HepG2 (cell line): Measurements from ENCODE around the gene USP35. TPM values are rescaled to one million over a fixed set of nuclear protein-coding genes. Genes with fewer than 3 reads are reported as not detected.

ENCODE experiments used
- ARHGAP35 ChIP-seq: sonication (generic); formaldehyde crosslinking; IDR thresholded peaks from 2 replicates; pipeline ENCODE4 v1.9.0; 2022; ENCODE audit warnings: mild to moderate bottlenecking, inconsistent platforms, moderate library complexity, missing genetic modification reagents, borderline replicate concordance
- ARID2 ChIP-seq: sonication (generic); formaldehyde crosslinking; IDR thresholded peaks from 2 replicates; pipeline ENCODE4 v1.8.1; 2022; ENCODE audit warnings: mild to moderate bottlenecking, missing genetic modification reagents, borderline replicate concordance
- DNMT3B ChIP-seq: conservative IDR thresholded peaks from 2 replicates; pipeline ENCODE4 v1.6.1; 2016; ENCODE audit warnings: missing biosample characterization, control low read depth
- ELF4 ChIP-seq: sonication (generic); formaldehyde crosslinking; IDR thresholded peaks from 2 replicates; pipeline ENCODE4 v1.5.0; 2020; ENCODE audit warnings: missing genetic modification reagents, mild to moderate bottlenecking, moderate library complexity, borderline replicate concordance
- FOXM1 ChIP-seq: sonication (generic); formaldehyde crosslinking; IDR thresholded peaks from 2 replicates; pipeline ENCODE4 v1.5.0; 2020; ENCODE audit warnings: missing genetic modification reagents
- HDAC6 ChIP-seq: fragments of 200-600 bp; sonication (generic); IDR thresholded peaks from 2 replicates; pipeline ENCODE4 v1.7.0; 2017; ENCODE audit warnings: mild to moderate bottlenecking, antibody characterized with exemption, low read length, low read depth
- HNF4G ChIP-seq, 2 experiments: sonication (generic) in 1 of 2; formaldehyde crosslinking in 1 of 2; IDR thresholded peaks; 2 replicates each; pipeline versions ENCODE4 v1.4.0 to v1.6.1; 2011 to 2020; ENCODE audit warnings: borderline replicate concordance in 2 of 2, low read depth in 2 of 2, mild to moderate bottlenecking in 2 of 2, low read length in 1 of 2, missing genetic modification reagents in 1 of 2, moderate library complexity in 1 of 2
- HOXA9 ChIP-seq: sonication (generic); formaldehyde crosslinking; IDR thresholded peaks from 2 replicates; pipeline ENCODE4 v1.8.1; 2022; ENCODE audit warnings: missing genetic modification reagents, mild to moderate bottlenecking, moderate library complexity, borderline replicate concordance
- MAF1 ChIP-seq: sonication (generic); formaldehyde crosslinking; IDR thresholded peaks from 2 replicates; pipeline ENCODE4 v1.5.0; 2020; ENCODE audit warnings: missing genetic modification reagents, borderline replicate concordance
- NR2F2 ChIP-seq: IDR thresholded peaks from 2 replicates; pipeline ENCODE4 v1.6.1; 2012; ENCODE audit warnings: low read depth, inconsistent platforms, borderline replicate concordance
- RBFOX2 ChIP-seq: fragments of 200-400 bp; formaldehyde crosslinking; IDR thresholded peaks from 2 replicates; pipeline ENCODE4 v1.6.1; 2017; ENCODE audit warnings: low read depth, mild to moderate bottlenecking, low read length
- REPIN1 ChIP-seq: sonication (generic); formaldehyde crosslinking; IDR thresholded peaks from 2 replicates; pipeline ENCODE4 v1.8.0; 2022; ENCODE audit warnings: missing genetic modification reagents, low read depth, mild to moderate bottlenecking, borderline replicate concordance
- SAP130 ChIP-seq: IDR thresholded peaks from 2 replicates; pipeline ENCODE4 v1.6.1; 2016; ENCODE audit warnings: low read depth
- SRF ChIP-seq: IDR thresholded peaks from 2 replicates; pipeline ENCODE4 v1.6.1; 2011; ENCODE audit warnings: mild to moderate bottlenecking, low read depth, low read length, moderate library complexity
- TBP ChIP-seq: sonication (generic); formaldehyde crosslinking; IDR thresholded peaks from 2 replicates; pipeline ENCODE4 v1.5.0; 2020; ENCODE audit warnings: missing genetic modification reagents
- WIZ ChIP-seq: sonication (generic); formaldehyde crosslinking; IDR thresholded peaks from 2 replicates; pipeline ENCODE4 v1.5.1; 2020; ENCODE audit warnings: mild to moderate bottlenecking, missing genetic modification reagents
- YEATS2 ChIP-seq: sonication (generic); formaldehyde crosslinking; IDR thresholded peaks from 2 replicates; pipeline ENCODE4 v1.4.0; 2020; ENCODE audit warnings: missing genetic modification reagents, borderline replicate concordance
- ZFP1 ChIP-seq: IDR thresholded peaks from 2 replicates; pipeline ENCODE4 v1.6.1; 2016
- ZFP36L2 ChIP-seq: sonication (generic); formaldehyde crosslinking; IDR thresholded peaks from 2 replicates; pipeline ENCODE4 v1.4.0; 2020; ENCODE audit warnings: missing genetic modification reagents
- ZFP90 ChIP-seq: sonication (generic); formaldehyde crosslinking; IDR thresholded peaks from 2 replicates; pipeline ENCODE4 v1.8.0; 2022; ENCODE audit warnings: missing genetic modification reagents, mild to moderate bottlenecking, inconsistent platforms, borderline replicate concordance
- ZFY ChIP-seq: sonication (generic); formaldehyde crosslinking; IDR thresholded peaks from 2 replicates; pipeline ENCODE4 v1.4.0; 2020; ENCODE audit warnings: missing genetic modification reagents
- ZKSCAN5 ChIP-seq: sonication (generic); formaldehyde crosslinking; IDR thresholded peaks from 2 replicates; pipeline ENCODE4 v1.5.1; 2020; ENCODE audit warnings: mild to moderate bottlenecking, missing genetic modification reagents
- ZNF17 ChIP-seq: sonication (generic); formaldehyde crosslinking; IDR thresholded peaks from 2 replicates; pipeline ENCODE4 v1.5.0; 2020; ENCODE audit warnings: mild to moderate bottlenecking, missing genetic modification reagents
- ZNF446 ChIP-seq: sonication (generic); formaldehyde crosslinking; IDR thresholded peaks from 2 replicates; pipeline ENCODE4 v1.5.0; 2020; ENCODE audit warnings: mild to moderate bottlenecking, missing genetic modification reagents
- ZNF652 ChIP-seq: IDR thresholded peaks from 2 replicates; pipeline ENCODE4 v1.6.1; 2016; ENCODE audit warnings: low read depth, borderline replicate concordance
- ZNF713 ChIP-seq: sonication (generic); formaldehyde crosslinking; IDR thresholded peaks from 2 replicates; pipeline ENCODE4 v1.4.0; 2020; ENCODE audit warnings: mild to moderate bottlenecking, missing genetic modification reagents
- ZNF883 ChIP-seq: sonication (generic); formaldehyde crosslinking; IDR thresholded peaks from 2 replicates; pipeline ENCODE4 v1.5.1; 2020; ENCODE audit warnings: mild to moderate bottlenecking, missing genetic modification reagents; ENCODE audit errors: not compliant biosample characterization
- ZSCAN22 ChIP-seq: sonication (generic); formaldehyde crosslinking; IDR thresholded peaks from 2 replicates; pipeline ENCODE4 v1.4.0; 2020; ENCODE audit warnings: mild to moderate bottlenecking, missing genetic modification reagents
- ZSCAN9 ChIP-seq: IDR thresholded peaks from 2 replicates; pipeline ENCODE4 v1.6.1; 2016; ENCODE audit warnings: borderline replicate concordance
- polyA plus RNA-seq, 8 experiments: library from polyadenylated mRNA; depleted of rRNA in 3 of 8; stranded (reverse) in 7 of 8; unstranded in 1 of 8; fragments of >200 nt; fragmentation: Illumina TruSeq in 4 of 8; extraction: Trizol in 4 of 8; gene quantifications; 2 replicates each; pipeline versions ENCODE4 v1.2.1 to v1.2.3, GENCODE V29; 2011 to 2016; ENCODE audit warnings: low read depth in 4 of 8, missing spikeins in 1 of 8, mixed read lengths in 1 of 8; ENCODE audit not compliant: insufficient read depth in 1 of 8
- total RNA-seq, 5 experiments: library from RNA; depleted of rRNA; stranded (reverse); fragments of >200 nt; fragmentation: Illumina TruSeq; extraction: Trizol; gene quantifications; 2 replicates each; pipeline ENCODE4 v1.2.3, GENCODE V29; 2016; ENCODE audit warnings: low read depth in 1 of 5
- TF ChIP-seq, protein P1 (sequence below): sonication (generic); formaldehyde crosslinking; IDR thresholded peaks from 2 replicates; pipeline ENCODE4 v1.4.0; 2020; ENCODE audit warnings: missing genetic modification reagents

USP35 gene
- total and polyA plus RNA-seq, 2 of the 13 experiments (the other 11 are each of a cell fraction or from before 2014, with no cell fraction given), result 4.6 to 7.7 TPM

DNA sequence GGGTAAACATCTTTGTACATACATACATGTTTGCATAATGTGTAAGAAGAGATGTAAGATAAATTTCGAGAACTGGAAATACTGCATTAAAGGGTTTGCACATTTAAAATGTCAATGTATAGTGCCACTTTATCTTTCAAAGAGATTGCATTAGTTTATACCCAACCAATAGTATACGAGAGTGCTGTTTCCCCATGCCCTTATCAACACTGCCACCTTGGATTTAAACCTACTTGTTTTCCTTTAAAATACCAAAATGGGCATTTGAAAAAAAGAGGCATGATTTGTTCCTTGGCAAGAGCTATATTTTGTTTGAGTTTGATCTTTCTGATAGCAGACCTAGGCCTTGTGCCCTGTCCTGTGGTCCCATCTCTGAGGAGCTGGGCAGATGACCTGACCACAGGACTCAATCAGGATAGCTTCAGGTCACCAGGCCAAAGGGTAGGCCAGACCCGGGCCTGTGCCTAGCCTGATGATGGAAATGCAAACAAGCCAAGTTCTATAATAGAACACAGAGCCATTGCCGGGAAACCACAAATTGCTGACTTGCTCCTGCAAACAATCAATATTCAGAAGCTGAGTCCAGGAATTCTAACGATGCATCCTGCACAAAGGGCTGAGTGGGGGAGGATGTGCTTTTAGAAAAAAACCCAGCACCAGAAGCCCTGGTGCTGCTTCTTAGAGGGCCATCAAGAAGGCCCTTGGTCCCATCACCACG lies 32.4 kb upstream of the USP35 start (continued):
- no peak for TF ChIP-seq MAF1 (CRISPR knock-in tag)
- TF ChIP-seq ZSCAN9, result peak; percentile 81; the same call in 1 of the 2 replicates
- TF ChIP-seq SAP130 (CRISPR knock-in tag), result peak; percentile 78
- TF ChIP-seq YEATS2 (CRISPR knock-in tag), result peak; percentile 75; the same call in 1 of the 2 replicates
- TF ChIP-seq, protein P1, sequence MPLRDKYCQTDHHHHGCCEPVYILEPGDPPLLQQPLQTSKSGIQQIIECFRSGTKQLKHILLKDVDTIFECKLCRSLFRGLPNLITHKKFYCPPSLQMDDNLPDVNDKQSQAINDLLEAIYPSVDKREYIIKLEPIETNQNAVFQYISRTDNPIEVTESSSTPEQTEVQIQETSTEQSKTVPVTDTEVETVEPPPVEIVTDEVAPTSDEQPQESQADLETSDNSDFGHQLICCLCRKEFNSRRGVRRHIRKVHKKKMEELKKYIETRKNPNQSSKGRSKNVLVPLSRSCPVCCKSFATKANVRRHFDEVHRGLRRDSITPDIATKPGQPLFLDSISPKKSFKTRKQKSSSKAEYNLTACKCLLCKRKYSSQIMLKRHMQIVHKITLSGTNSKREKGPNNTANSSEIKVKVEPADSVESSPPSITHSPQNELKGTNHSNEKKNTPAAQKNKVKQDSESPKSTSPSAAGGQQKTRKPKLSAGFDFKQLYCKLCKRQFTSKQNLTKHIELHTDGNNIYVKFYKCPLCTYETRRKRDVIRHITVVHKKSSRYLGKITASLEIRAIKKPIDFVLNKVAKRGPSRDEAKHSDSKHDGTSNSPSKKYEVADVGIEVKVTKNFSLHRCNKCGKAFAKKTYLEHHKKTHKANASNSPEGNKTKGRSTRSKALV (CRISPR knock-in tag), result no peak
- TF ChIP-seq SRF, result no peak
- TF ChIP-seq ELF4 (CRISPR knock-in tag), result no peak
- no peak for TF ChIP-seq FOXM1 (CRISPR knock-in tag)
- no peak for TF ChIP-seq TBP (CRISPR knock-in tag)
- TF ChIP-seq ZFP1 (CRISPR knock-in tag), result 0 out of 2 replicates have a peak, but pooled peaks have one; percentile 17
- no peak for TF ChIP-seq ZFP90 (CRISPR knock-in tag)
- TF ChIP-seq NR2F2, result peak; percentile 91
- TF ChIP-seq ZFY (CRISPR knock-in tag), result peak; percentile 80
- TF ChIP-seq ZKSCAN5 (CRISPR knock-in tag), result no peak
- TF ChIP-seq HOXA9, result no peak
- no peak for TF ChIP-seq ZNF652 (CRISPR knock-in tag)
- TF ChIP-seq REPIN1 (CRISPR knock-in tag), result no peak; the same call in 1 of the 2 replicates
- TF ChIP-seq ARID2 (CRISPR knock-in tag), result no peak
- no peak for TF ChIP-seq HDAC6
- no peak; the same call in 1 of the 2 replicates for TF ChIP-seq ZFP36L2 (CRISPR knock-in tag)
- peak; percentile 87 for TF ChIP-seq HNF4G (IDR thresholded peaks at IDR 0.05; ENCODE audit: borderline replicate concordance, low read depth, low read length)
- peak; percentile 51; the same call in 1 of the 2 replicates for TF ChIP-seq HNF4G (CRISPR knock-in tag; IDR thresholded peaks at IDR 0.05; ENCODE audit: borderline replicate concordance, low read depth)
- no peak for TF ChIP-seq ZNF713
- no peak for TF ChIP-seq ARHGAP35 (CRISPR knock-in tag)
- TF ChIP-seq ZSCAN22 (CRISPR knock-in tag), result no peak
- TF ChIP-seq RBFOX2, result no peak
- peak; percentile 70; the same call in 1 of the 2 replicates for TF ChIP-seq DNMT3B
- TF ChIP-seq ZNF446 (CRISPR knock-in tag), result no peak
- TF ChIP-seq WIZ (CRISPR knock-in tag), result no peak
- no peak for TF ChIP-seq ZNF17 (CRISPR knock-in tag)
- no peak for TF ChIP-seq ZNF883 (CRISPR knock-in tag)
